Raji (cell line): ENCODE data around the gene GH2.

Experiments used
- POLR2A ChIP-seq: IDR thresholded peaks from 2 replicates; pipeline ENCODE4 v1.6.1; 2011; ENCODE audit warnings: low read depth, low read length, control low read depth; ENCODE audit not compliant: insufficient read depth

Gene GH2

GRCh38 chr17:63833741-63834373 lies 47.9 kb downstream of the GH2 start:
- TF ChIP-seq POLR2A = no peak

GRCh38 chr17:63833026-63833740 lies 48.6 kb downstream of the GH2 start:
- TF ChIP-seq POLR2A = no peak

- TF ChIP-seq POLR2A = no peak
These were observed 49.3 kb downstream of the GH2 start for GRCh38 chr17:63832455-63832854.

GRCh38 chr17:63832014-63832413 lies 49.7 kb downstream of the GH2 start:
- TF ChIP-seq POLR2A = no peak

GRCh38 chr17:63831505-63831904 lies 50.2 kb downstream of the GH2 start:
- no peak for TF ChIP-seq POLR2A

- TF ChIP-seq POLR2A = no peak
These were observed 50.7 kb downstream of the GH2 start for GRCh38 chr17:63830904-63831491.

- TF ChIP-seq POLR2A = no peak
These were observed 51.5 kb downstream of the GH2 start for GRCh38 chr17:63830278-63830677.
